Activated CD8-positive, alpha-beta memory T cell treated with anti-CD3 and anti-CD28 coated beads for 36 hours (primary cell): ENCODE results near the gene TIGD7. TPM values are rescaled to one million over a fixed set of nuclear protein-coding genes. Genes with fewer than 3 reads are reported as not detected.

Source experiments
- CTCF ChIA-PET: fragments of 350-600 bp; sonication (Branson Sonifier 250); formaldehyde crosslinking; loops from one replicate; lab custom pipeline; 2021; ENCODE audit warnings: antibody characterized with exemption; lab: Charles Lee
- POLR2A ChIA-PET: fragments of 350-600 bp; sonication (Branson Sonifier 250); formaldehyde crosslinking; loops from one replicate; lab custom pipeline; 2021; ENCODE audit warnings: antibody characterized with exemption; lab: Charles Lee
- total RNA-seq, 2 experiments: library from RNA; stranded (reverse); gene quantifications; one replicate each; pipeline ENCODE4 v1.2.3, GENCODE V29; 2021

TIGD7 gene
- total RNA-seq, 2 experiments from 2014 or later = 4.5 to 4.6 TPM

GRCh38 chr16:3256866-3257465 is 48.3 kb downstream of the TIGD7 start:
- CTCF ChIA-PET = no interaction called here
- POLR2A ChIA-PET = interaction anchor here (0.6 kb wide), 1 partner anchor 824 kb away, joined by 3 read pairs; no protein-coding TSS in a partner anchor

GRCh38 chr16:3256146-3256865 is 48.9 kb downstream of the TIGD7 start, which contains the start of gene MEFV:
MEFV (minus strand) TSS chr16:3256633; CDS start chr16:3256587, 46 bp downstream.
- POLR2A ChIA-PET = no interaction called here

GRCh38 chr16:3254309-3254708 is 50.9 kb downstream of the TIGD7 start:
- POLR2A ChIA-PET = no interaction called here
- CTCF ChIA-PET = no interaction called here

More at GRCh38 chr16:3256146-3256865, 48.9 kb downstream of the TIGD7 start, which contains the start of gene MEFV:
- CTCF ChIA-PET = no interaction called here

GRCh38 chr16:3252967-3253366 is 52.3 kb downstream of the TIGD7 start:
- ChIA-PET CTCF (no interaction called here), POLR2A (no interaction called here)

- CTCF ChIA-PET = interaction anchor here (1.0 kb wide), 1 partner anchor 34 kb away, joined by 3 read pairs; no protein-coding TSS in a partner anchor
- POLR2A ChIA-PET = no interaction called here
Measured at GRCh38 chr16:3249451-3249850, 55.8 kb downstream of the TIGD7 start.

GRCh38 chr16:3249020-3249419 is 56.2 kb downstream of the TIGD7 start:
- POLR2A ChIA-PET = no interaction called here
- CTCF ChIA-PET = interaction anchor here (1.0 kb wide), 1 partner anchor 35 kb away, joined by 3 read pairs; no protein-coding TSS in a partner anchor

Other genes starting within 250 kb of the TIGD7 start
- gene IL32, start 239.8 kb downstream of the TIGD7 start, total RNA-seq = 1,000 to 10,000 TPM; 1,098 to 1,123 TPM
- gene ZSCAN10, start 206.1 kb downstream of the TIGD7 start, total RNA-seq = not detected
- under 1 TPM in 1 of 2 experiments, not detected in 1; 0.23 TPM for gene ZNF205, start 192.8 kb downstream of the TIGD7 start, total RNA-seq
- 1 to 10 TPM; 8.6 to 9.2 TPM for gene ZNF213, start 170.4 kb downstream of the TIGD7 start, total RNA-seq
- gene OR1F1, start 117.2 kb downstream of the TIGD7 start, total RNA-seq = not detected
- gene ZNF200, start 70.3 kb downstream of the TIGD7 start, total RNA-seq = 10 to 100 TPM; 11.3 to 11.8 TPM
- under 1 TPM in 1 of 2 experiments, not detected in 1; 0.19 TPM for gene MEFV, start 48.8 kb downstream of the TIGD7 start, total RNA-seq
- 10 to 100 TPM; 26.2 to 27.0 TPM for gene ZNF263, start 21.9 kb downstream of the TIGD7 start, total RNA-seq
- 10 to 100 TPM; 36.3 to 37.3 TPM for gene ZNF75A, start 67 bp upstream of the TIGD7 start, total RNA-seq
- gene OR2C1, start 50.5 kb upstream of the TIGD7 start, total RNA-seq = not detected
- gene ZSCAN32, start 95.6 kb upstream of the TIGD7 start, total RNA-seq = 10 to 100 TPM; 11.8 to 13.1 TPM
- 10 to 100 TPM; 10.1 to 10.8 TPM for gene ZNF174, start 95.8 kb upstream of the TIGD7 start, total RNA-seq
- gene ZNF597, start 138.1 kb upstream of the TIGD7 start, total RNA-seq = 1 to 10 TPM; 1.9 to 2.2 TPM
- gene NAA60, start 138.2 kb upstream of the TIGD7 start, total RNA-seq = 10 to 100 TPM; 34.4 to 36.5 TPM
- not detected for gene C16orf90, start 190.1 kb upstream of the TIGD7 start, total RNA-seq
- gene CLUAP1, start 195.6 kb upstream of the TIGD7 start, total RNA-seq = 10 to 100 TPM; 13.8 to 15.4 TPM